ENCODE measurements around the gene ATRAID.
A peak's percentile ranks its signal among the peaks of the same experiment; 100 is the strongest.

The ATRAID gene

DNA sequence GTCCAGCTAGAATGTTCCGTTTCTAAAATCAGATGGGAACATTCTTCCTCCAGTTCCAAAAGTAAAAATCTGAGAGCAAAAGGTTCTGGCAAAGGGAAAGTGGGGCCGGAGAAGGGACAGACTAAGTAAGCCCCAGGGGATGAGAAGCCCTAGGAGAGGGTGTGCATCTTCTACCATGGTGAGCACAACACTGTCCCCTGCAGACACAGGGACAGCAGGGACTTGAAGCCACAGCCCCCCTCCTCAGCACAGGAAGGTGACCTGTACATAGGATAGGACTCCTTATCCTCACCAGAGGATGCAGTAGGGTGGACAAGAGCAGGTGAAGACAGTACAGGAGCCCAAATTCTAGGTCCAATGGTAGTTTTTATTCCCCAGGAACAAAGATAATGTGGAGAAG is 12.6 kb upstream of the ATRAID start:
- no peaks in the 10 kb centered on the region for H3K27me3 ChIP-seq (ENCODE audit: insufficient read depth, poor library complexity, severe bottlenecking)
- H3K4me3 ChIP-seq (replicated peaks; ENCODE audit: insufficient read depth, low read length) = no peak overlapping the region
- no peak for DNase-seq (ENCODE audit: low read depth in 1 of 2, low spot score in 1 of 2)
- no peak for TF ChIP-seq SPI1 (IDR thresholded peaks at IDR 0.05; ENCODE audit: borderline replicate concordance, low read depth)
- TF ChIP-seq, protein P1, sequence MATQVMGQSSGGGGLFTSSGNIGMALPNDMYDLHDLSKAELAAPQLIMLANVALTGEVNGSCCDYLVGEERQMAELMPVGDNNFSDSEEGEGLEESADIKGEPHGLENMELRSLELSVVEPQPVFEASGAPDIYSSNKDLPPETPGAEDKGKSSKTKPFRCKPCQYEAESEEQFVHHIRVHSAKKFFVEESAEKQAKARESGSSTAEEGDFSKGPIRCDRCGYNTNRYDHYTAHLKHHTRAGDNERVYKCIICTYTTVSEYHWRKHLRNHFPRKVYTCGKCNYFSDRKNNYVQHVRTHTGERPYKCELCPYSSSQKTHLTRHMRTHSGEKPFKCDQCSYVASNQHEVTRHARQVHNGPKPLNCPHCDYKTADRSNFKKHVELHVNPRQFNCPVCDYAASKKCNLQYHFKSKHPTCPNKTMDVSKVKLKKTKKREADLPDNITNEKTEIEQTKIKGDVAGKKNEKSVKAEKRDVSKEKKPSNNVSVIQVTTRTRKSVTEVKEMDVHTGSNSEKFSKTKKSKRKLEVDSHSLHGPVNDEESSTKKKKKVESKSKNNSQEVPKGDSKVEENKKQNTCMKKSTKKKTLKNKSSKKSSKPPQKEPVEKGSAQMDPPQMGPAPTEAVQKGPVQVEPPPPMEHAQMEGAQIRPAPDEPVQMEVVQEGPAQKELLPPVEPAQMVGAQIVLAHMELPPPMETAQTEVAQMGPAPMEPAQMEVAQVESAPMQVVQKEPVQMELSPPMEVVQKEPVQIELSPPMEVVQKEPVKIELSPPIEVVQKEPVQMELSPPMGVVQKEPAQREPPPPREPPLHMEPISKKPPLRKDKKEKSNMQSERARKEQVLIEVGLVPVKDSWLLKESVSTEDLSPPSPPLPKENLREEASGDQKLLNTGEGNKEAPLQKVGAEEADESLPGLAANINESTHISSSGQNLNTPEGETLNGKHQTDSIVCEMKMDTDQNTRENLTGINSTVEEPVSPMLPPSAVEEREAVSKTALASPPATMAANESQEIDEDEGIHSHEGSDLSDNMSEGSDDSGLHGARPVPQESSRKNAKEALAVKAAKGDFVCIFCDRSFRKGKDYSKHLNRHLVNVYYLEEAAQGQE (IDR thresholded peaks at IDR 0.05; ENCODE audit: insufficient replicate concordance, low read depth) = no peak
- H3K27ac ChIP-seq (replicated peaks) = no peak overlapping the region

DNA sequence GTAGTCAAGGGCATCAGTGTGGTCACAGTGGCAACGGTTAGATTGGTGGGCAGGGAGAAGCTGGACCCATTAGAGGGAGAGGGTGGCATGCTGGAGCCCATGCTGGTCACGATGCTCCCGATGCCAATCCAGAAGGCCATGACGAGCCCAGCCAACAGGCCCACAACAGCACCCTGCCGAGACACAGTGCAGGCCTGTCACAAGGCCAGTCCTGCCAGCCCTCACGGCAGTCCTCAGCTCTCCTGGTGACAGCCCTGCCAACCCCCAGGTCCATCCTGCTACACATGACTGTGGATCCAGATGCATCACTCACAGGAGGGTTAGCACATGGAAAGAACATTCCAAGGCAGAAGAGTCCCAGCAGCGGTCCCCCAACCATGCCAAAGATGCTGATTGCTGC is 10.2 kb upstream of the ATRAID start:
- no peak overlapping the region for H3K27ac ChIP-seq (replicated peaks)
- H3K4me3 ChIP-seq (replicated peaks; ENCODE audit: insufficient read depth, low read length) = no peak overlapping the region
- no peak for DNase-seq (ENCODE audit: low read depth in 1 of 2, low spot score in 1 of 2)
- no peaks in the 10 kb centered on the region for H3K27me3 ChIP-seq (ENCODE audit: insufficient read depth, poor library complexity, severe bottlenecking)
- TF ChIP-seq GABPA (IDR thresholded peaks at IDR 0.05; ENCODE audit: low read depth) (no peak), POLR2AphosphoS5 (IDR thresholded peaks at IDR 0.05; ENCODE audit: low read depth) (no peak)

DNA sequence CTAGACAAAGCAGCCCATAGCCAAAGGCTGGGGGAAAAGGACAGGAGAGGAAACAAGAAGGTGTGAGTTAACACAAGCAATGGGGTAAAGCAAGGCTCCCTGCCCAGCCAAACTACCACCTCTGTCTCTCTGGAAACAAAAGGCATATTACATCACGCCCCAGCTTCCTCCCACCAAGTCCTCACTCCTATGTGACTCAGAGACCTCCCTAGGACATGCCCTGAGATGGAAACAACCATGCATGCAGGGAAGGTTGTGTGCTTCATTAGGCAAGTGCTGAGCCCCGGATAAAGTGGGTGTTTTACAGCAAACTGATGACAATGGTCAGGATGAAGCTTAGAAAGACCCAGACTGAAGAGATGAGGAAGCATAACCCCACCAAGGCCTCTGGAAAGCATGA is 9.0 kb upstream of the ATRAID start:
- no peak overlapping the region for H3K27ac ChIP-seq (replicated peaks)
- TF ChIP-seq POLR2AphosphoS5 (IDR thresholded peaks at IDR 0.05; ENCODE audit: low read depth) = no peak
- TF ChIP-seq SPI1 (IDR thresholded peaks at IDR 0.05; ENCODE audit: borderline replicate concordance, low read depth) = no peak
- TF ChIP-seq, protein P2, sequence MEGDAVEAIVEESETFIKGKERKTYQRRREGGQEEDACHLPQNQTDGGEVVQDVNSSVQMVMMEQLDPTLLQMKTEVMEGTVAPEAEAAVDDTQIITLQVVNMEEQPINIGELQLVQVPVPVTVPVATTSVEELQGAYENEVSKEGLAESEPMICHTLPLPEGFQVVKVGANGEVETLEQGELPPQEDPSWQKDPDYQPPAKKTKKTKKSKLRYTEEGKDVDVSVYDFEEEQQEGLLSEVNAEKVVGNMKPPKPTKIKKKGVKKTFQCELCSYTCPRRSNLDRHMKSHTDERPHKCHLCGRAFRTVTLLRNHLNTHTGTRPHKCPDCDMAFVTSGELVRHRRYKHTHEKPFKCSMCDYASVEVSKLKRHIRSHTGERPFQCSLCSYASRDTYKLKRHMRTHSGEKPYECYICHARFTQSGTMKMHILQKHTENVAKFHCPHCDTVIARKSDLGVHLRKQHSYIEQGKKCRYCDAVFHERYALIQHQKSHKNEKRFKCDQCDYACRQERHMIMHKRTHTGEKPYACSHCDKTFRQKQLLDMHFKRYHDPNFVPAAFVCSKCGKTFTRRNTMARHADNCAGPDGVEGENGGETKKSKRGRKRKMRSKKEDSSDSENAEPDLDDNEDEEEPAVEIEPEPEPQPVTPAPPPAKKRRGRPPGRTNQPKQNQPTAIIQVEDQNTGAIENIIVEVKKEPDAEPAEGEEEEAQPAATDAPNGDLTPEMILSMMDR (IDR thresholded peaks at IDR 0.05; ENCODE audit: insufficient read depth, low read length) = no peak
- TF ChIP-seq GABPA (IDR thresholded peaks at IDR 0.05; ENCODE audit: low read depth) = no peak
- TF ChIP-seq, protein P1 (IDR thresholded peaks at IDR 0.05; ENCODE audit: insufficient replicate concordance, low read depth) = no peak
- no peaks in the 10 kb centered on the region for H3K27me3 ChIP-seq (ENCODE audit: insufficient read depth, poor library complexity, severe bottlenecking)
- DNase-seq (ENCODE audit: low read depth in 1 of 2, low spot score in 1 of 2) = peak; percentile 38 to 48
- no peak overlapping the region for H3K4me3 ChIP-seq (replicated peaks; ENCODE audit: insufficient read depth, low read length)

DNA sequence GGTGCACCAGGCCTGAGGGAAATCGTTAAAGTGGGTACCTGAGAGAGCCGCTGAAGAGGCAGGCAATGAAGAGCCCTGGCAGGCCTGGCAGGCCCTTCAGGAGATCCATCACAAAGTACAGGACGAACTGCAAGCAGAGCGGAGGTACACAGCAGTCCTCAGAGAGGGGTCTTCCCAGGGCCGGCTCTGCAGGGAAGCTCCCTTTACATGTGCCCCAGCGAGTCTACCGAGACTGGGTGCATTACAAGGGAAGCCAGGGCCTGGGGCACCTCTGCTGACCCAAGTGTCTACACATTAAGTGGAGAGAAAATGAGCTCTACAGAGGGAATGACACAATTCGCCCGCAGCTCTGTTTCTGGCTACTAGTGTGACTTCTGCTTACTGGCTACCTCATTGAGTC is 8.1 kb upstream of the ATRAID start:
- TF ChIP-seq SPI1 (IDR thresholded peaks at IDR 0.05; ENCODE audit: borderline replicate concordance, low read depth) (no peak), GABPA (IDR thresholded peaks at IDR 0.05; ENCODE audit: low read depth) (no peak)
- TF ChIP-seq, protein P2 (IDR thresholded peaks at IDR 0.05; ENCODE audit: insufficient read depth, low read length) = no peak

DNA sequence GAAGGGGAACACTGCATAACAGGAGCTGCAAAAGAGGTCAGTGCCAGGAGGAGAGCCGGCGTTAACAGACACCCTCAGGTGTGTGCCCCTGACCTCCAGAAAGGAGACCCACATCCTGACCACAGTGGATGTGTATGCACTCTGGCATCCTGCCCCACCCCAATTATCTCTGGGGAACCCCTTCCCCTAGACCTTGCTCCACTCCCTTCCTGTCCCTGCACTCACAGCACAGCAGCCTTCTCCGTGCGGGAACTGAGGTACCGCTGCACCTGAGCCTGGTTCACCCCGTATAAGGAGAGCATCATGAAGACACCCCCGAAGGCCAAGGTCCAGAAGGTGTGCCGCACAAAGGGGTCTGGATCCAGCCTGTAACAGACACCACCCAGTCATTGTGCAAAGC is 7.3 kb upstream of the ATRAID start:
- TF ChIP-seq SPI1 (IDR thresholded peaks at IDR 0.05; ENCODE audit: borderline replicate concordance, low read depth) = no peak
- TF ChIP-seq, protein P2 (IDR thresholded peaks at IDR 0.05; ENCODE audit: insufficient read depth, low read length) = no peak
- no peak for TF ChIP-seq POLR2AphosphoS5 (IDR thresholded peaks at IDR 0.05; ENCODE audit: low read depth)
- TF ChIP-seq GABPA (IDR thresholded peaks at IDR 0.05; ENCODE audit: low read depth) = no peak
- TF ChIP-seq, protein P1 (IDR thresholded peaks at IDR 0.05; ENCODE audit: insufficient replicate concordance, low read depth) = no peak
- DNase-seq (ENCODE audit: low read depth in 1 of 2, low spot score in 1 of 2) = no peak
- H3K27me3 ChIP-seq (ENCODE audit: insufficient read depth, poor library complexity, severe bottlenecking) = no peaks in the 10 kb centered on the region

More for the DNA sequence above, 8.1 kb upstream of the ATRAID start:
- Histone ChIP-seq H3K27me3 (ENCODE audit: insufficient read depth, poor library complexity, severe bottlenecking) (no peaks in the 10 kb centered on the region), H3K4me3 (replicated peaks; ENCODE audit: insufficient read depth, low read length) (no peak overlapping the region), H3K27ac (replicated peaks) (no peak overlapping the region)
- no peak for DNase-seq (ENCODE audit: low read depth in 1 of 2, low spot score in 1 of 2)

More for the DNA sequence above, 7.3 kb upstream of the ATRAID start:
- Histone ChIP-seq H3K27ac (replicated peaks) (no peak overlapping the region), H3K4me3 (replicated peaks; ENCODE audit: insufficient read depth, low read length) (no peak overlapping the region)
